Esophagus squamous epithelium (tissue), 4 donors: ENCODE results near the gene TTC9C.

Source experiments
- CTCF ChIP-seq, 6 experiments: fragments of 450-650 bp in 4 of 6; fragments of 200-600 bp in 2 of 6; sonication (generic) in 2 of 6; IDR thresholded peaks; one replicate each; pipeline ENCODE4 v1.5.1; 2016 to 2019; ENCODE audit warnings: antibody characterized with exemption in 6 of 6, mild to moderate bottlenecking in 4 of 6, moderate library complexity in 4 of 6
- POLR2A ChIP-seq, 4 donors: fragments of 450-650 bp; IDR thresholded peaks; one replicate each; pipeline ENCODE4 v1.6.1; 2017; ENCODE audit warnings: antibody characterized with exemption in 4 of 4, mild to moderate bottlenecking in 4 of 4, moderate library complexity in 3 of 4

GRCh38 chr11:62777389-62777788 is 49.1 kb downstream of the TTC9C start:
- TF ChIP-seq CTCF (IDR thresholded peaks at IDR 0.05) (no peak), POLR2A (IDR thresholded peaks at IDR 0.05) (no peak)
